SK-N-SH (cell line): ENCODE measurements around the gene PLCH1. TPM values are rescaled to one million over a fixed set of nuclear protein-coding genes. Genes with fewer than 3 reads are reported as not detected.

Source experiments
- CTCF ChIA-PET: fragments of 300-600, 350-600 bp; formaldehyde crosslinking; extraction: SDS; loops from one replicate; lab custom pipeline; 2021; lab: Yijun Ruan, JAX
- POLR2A ChIA-PET: fragments of 350-600 bp; sonication (Branson Sonifier 250); formaldehyde crosslinking; extraction: SDS; loops from one replicate; lab custom pipeline; 2020; ENCODE audit warnings: antibody characterized with exemption, inconsistent platforms; lab: Yijun Ruan, JAX
- DNase-seq: peaks from one replicate; pipeline ENCODE4 v3.0.0; 2012
- H2AFZ ChIP-seq: fragments of 200-600 bp; sonication (generic); 2 replicates; pipeline ENCODE4 v1.8.1; 2016; ENCODE audit warnings: antibody characterized with exemption, mild to moderate bottlenecking, low read depth
- H3F3A ChIP-seq: fragments of 200-600 bp; sonication (generic); replicated peaks from 2 replicates; pipeline ENCODE3; 2016; ENCODE audit warnings: antibody characterized with exemption, mild to moderate bottlenecking; ENCODE audit not compliant: insufficient read depth
- H3K27ac ChIP-seq, 2 experiments: fragments of 200-500 bp in 1 of 2; fragments of 200-600 bp in 1 of 2; sonication (Bioruptor generic) in 1 of 2; sonication (generic), shearing (Covaris generic) in 1 of 2; 2 replicates each; pipeline versions ENCODE4 v1.5.1 to v1.6.1; 2014 to 2016; ENCODE audit warnings: low read depth in 2 of 2, inconsistent platforms in 1 of 2, low read length in 1 of 2, mild to moderate bottlenecking in 1 of 2, mixed read lengths in 1 of 2
- H3K27me3 ChIP-seq: fragments of 200-600 bp; sonication (generic), shearing (Covaris generic); 2 replicates; pipeline ENCODE4 v1.6.1; 2016; ENCODE audit warnings: mixed run types; ENCODE audit not compliant: insufficient read depth
- H3K36me3 ChIP-seq, 2 experiments: fragments of 200-500 bp in 1 of 2; fragments of 200-600 bp in 1 of 2; sonication (Bioruptor generic) in 1 of 2; sonication (generic) in 1 of 2; replicated peaks in 1 of 2; 2 replicates each; pipeline versions ENCODE3 to v1.5.1; 2014 to 2016; ENCODE audit warnings: low read length in 1 of 2, mild to moderate bottlenecking in 1 of 2; ENCODE audit not compliant: insufficient read depth in 2 of 2, control insufficient read depth in 1 of 2
- H3K4me1 ChIP-seq, 2 experiments: fragments of 200-500 bp in 1 of 2; fragments of 200-600 bp in 1 of 2; sonication (Bioruptor generic) in 1 of 2; sonication (generic), shearing (Covaris generic) in 1 of 2; 2 replicates each; pipeline versions ENCODE4 v1.5.1 to v1.6.1; 2014 to 2016; ENCODE audit warnings: low read depth in 1 of 2, low read length in 1 of 2, mixed run types in 1 of 2; ENCODE audit not compliant: insufficient read depth in 2 of 2, control insufficient read depth in 1 of 2
- H3K4me2 ChIP-seq: fragments of 200-600 bp; sonication (generic), shearing (Covaris generic); 2 replicates; pipeline ENCODE4 v1.6.1; 2017; ENCODE audit warnings: mixed run types
- H3K4me3 ChIP-seq, 2 experiments: fragments of 200-500 bp in 1 of 2; fragments of 200-600 bp in 1 of 2; sonication (Bioruptor generic) in 1 of 2; sonication (generic), shearing (Covaris generic) in 1 of 2; 2 replicates each; pipeline versions ENCODE4 v1.5.1 to v1.8.1; 2014 to 2016; ENCODE audit warnings: low read depth in 2 of 2, inconsistent platforms in 1 of 2, low read length in 1 of 2, mild to moderate bottlenecking in 1 of 2, mixed read lengths in 1 of 2, moderate library complexity in 1 of 2
- H3K79me2 ChIP-seq: fragments of 200-600 bp; sonication (generic); 2 replicates; pipeline ENCODE4 v1.8.1; 2017; ENCODE audit warnings: mild to moderate bottlenecking; ENCODE audit not compliant: insufficient read depth
- H3K9ac ChIP-seq: fragments of 200-600 bp; sonication (generic); 2 replicates; pipeline ENCODE4 v1.6.1; 2017; ENCODE audit warnings: mixed run types
- H3K9me2 ChIP-seq: fragments of 200-600 bp; sonication (generic); 2 replicates; pipeline ENCODE4 v1.6.1; 2017; ENCODE audit warnings: mixed run types
- H3K9me3 ChIP-seq: fragments of 200-600 bp; sonication (generic); 2 replicates; pipeline ENCODE4 v1.6.1; 2017; ENCODE audit warnings: mixed run types, mild to moderate bottlenecking, moderate library complexity
- H4K20me1 ChIP-seq: fragments of 200-600 bp; sonication (generic); 2 replicates; pipeline ENCODE4 v1.6.1; 2017; ENCODE audit warnings: mild to moderate bottlenecking, mixed run types; ENCODE audit not compliant: insufficient read depth
- EP300 ChIP-seq, 2 experiments: IDR thresholded peaks; 2 replicates each; pipeline versions ENCODE4 v1.4.0 to v1.6.1; 2012; ENCODE audit warnings: borderline replicate concordance in 1 of 2, low read depth in 1 of 2, low read length in 1 of 2
- EZH2phosphoT487 ChIP-seq: fragments of 200-600 bp; sonication (generic); IDR thresholded peaks from 2 replicates; pipeline ENCODE4 v1.6.1; 2017; ENCODE audit warnings: low read depth, mixed run types, mild to moderate bottlenecking, antibody characterized with exemption, moderate library complexity, borderline replicate concordance
- GABPA ChIP-seq: IDR thresholded peaks from 2 replicates; pipeline ENCODE4 v1.4.0; 2012; ENCODE audit warnings: low read depth, mild to moderate bottlenecking
- GATA2 ChIP-seq: sonication (generic); formaldehyde crosslinking; IDR thresholded peaks from 2 replicates; pipeline ENCODE4 v1.5.0; 2020; ENCODE audit warnings: mild to moderate bottlenecking, missing genetic modification reagents
- JUND ChIP-seq: IDR thresholded peaks from 2 replicates; pipeline ENCODE4 v1.4.0; 2012
- MXI1 ChIP-seq: IDR thresholded peaks from 2 replicates; pipeline ENCODE4 v1.6.1; 2012; ENCODE audit warnings: mild to moderate bottlenecking, low read depth, low read length, improper control_type of control experiment
- POLR2AphosphoS5 ChIP-seq: IDR thresholded peaks from 2 replicates; pipeline ENCODE4 v1.6.1; 2012; ENCODE audit warnings: low read depth, low read length
- RAD21 ChIP-seq: IDR thresholded peaks from 2 replicates; pipeline ENCODE4 v1.6.1; 2012; ENCODE audit warnings: mild to moderate bottlenecking, low read length
- SIN3A ChIP-seq: IDR thresholded peaks from 2 replicates; pipeline ENCODE4 v1.6.1; 2012; ENCODE audit warnings: low read depth, mild to moderate bottlenecking, low read length, moderate library complexity, borderline replicate concordance
- SMC3 ChIP-seq: IDR thresholded peaks from 2 replicates; pipeline ENCODE4 v1.6.1; 2012; ENCODE audit warnings: low read depth, low read length, improper control_type of control experiment
- TEAD4 ChIP-seq: IDR thresholded peaks from 2 replicates; pipeline ENCODE4 v1.4.0; 2012; ENCODE audit warnings: mild to moderate bottlenecking, borderline replicate concordance; ENCODE audit not compliant: insufficient read depth
- YY1 ChIP-seq: IDR thresholded peaks from 2 replicates; pipeline ENCODE4 v1.4.0; 2012; ENCODE audit warnings: low read depth, mild to moderate bottlenecking
- WGBS: methylation state at CpG from one replicate; pipeline ENCODE4 v1.1.6; 2017; ENCODE audit warnings: low lambda C conversion rate; 5-methylcytosine and 5-hydroxymethylcytosine counted together
- polyA plus RNA-seq, 3 experiments: library from polyadenylated mRNA; depleted of rRNA; stranded (reverse); fragments of >200 nt; gene quantifications; 2 replicates each; pipeline ENCODE4 v1.2.3, GENCODE V29; 2012
- TF ChIP-seq, protein P1 (sequence below): IDR thresholded peaks from 2 replicates; pipeline ENCODE4 v1.4.0; 2012; ENCODE audit warnings: low read depth, borderline replicate concordance
- TF ChIP-seq, protein P2 (sequence below): IDR thresholded peaks from 2 replicates; pipeline ENCODE4 v1.4.0; 2012; ENCODE audit warnings: low read depth
- TF ChIP-seq, protein P3 (sequence below): fragments of 150-350 bp; IDR thresholded peaks from 2 replicates; pipeline ENCODE4 v1.6.1; 2017; ENCODE audit warnings: antibody characterized with exemption, low read length, low read depth, borderline replicate concordance
- TF ChIP-seq, protein P4 (sequence below): IDR thresholded peaks from 2 replicates; pipeline ENCODE4; 2012
- TF ChIP-seq, protein P5 (sequence below): IDR thresholded peaks from 2 replicates; pipeline ENCODE4 v1.4.0; 2012; ENCODE audit warnings: low read depth, borderline replicate concordance

PLCH1 gene
- polyA plus RNA-seq, 1 of the 3 experiments (the other 2 are of a cell fraction) = 0.26 TPM

DNA sequence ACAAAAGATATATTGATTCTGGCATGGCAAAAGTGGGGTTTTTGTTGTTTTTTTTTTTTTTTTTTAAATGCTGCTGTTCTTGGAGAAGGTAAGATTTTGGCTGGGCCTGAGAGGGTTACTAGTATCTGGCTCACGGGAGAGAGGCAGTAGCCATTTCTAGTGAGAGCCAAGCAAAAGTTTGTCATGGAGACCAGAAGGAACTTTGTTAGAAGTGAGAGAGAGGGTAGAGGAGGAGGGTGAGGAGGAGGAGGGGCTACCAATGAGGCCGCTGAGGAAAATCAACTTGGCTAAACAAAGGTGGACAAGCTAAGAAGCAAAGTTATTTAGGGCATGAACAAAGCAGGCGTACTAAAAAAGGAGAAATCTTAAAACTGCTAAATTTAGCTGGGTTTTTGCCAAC, 402.5 kb downstream of the PLCH1 start:
- H3K9me2 ChIP-seq = no peaks in the 10 kb centered on the region
- CTCF ChIA-PET = interaction anchor here (1.0 to 2.4 kb wide), 2 partner anchors 10 to 19 kb away, joined by 5 to 10 read pairs; no protein-coding TSS in a partner anchor
- DNase-seq = no peak
- H3K4me1 ChIP-seq = peaks cover 0 to 4% of the 10 kb centered on the region in 2 experiments; a peak in 2 of 4 replicates
- no peaks in the 10 kb centered on the region for H3K79me2 ChIP-seq
- no peaks in the 10 kb centered on the region for H3K27me3 ChIP-seq
- H3K9me3 ChIP-seq = no peaks in the 10 kb centered on the region
- H4K20me1 ChIP-seq = no peaks in the 10 kb centered on the region
- H3K36me3 ChIP-seq = no peaks in the 10 kb centered on the region
- POLR2A ChIA-PET = no interaction called here
- H3K27ac ChIP-seq = no peak overlapping the region
- H3K4me2 ChIP-seq = no peak overlapping the region
- H2AFZ ChIP-seq = no peak overlapping the region
- WGBS = 61% methylated on average over 3 of the region's 3 CpGs
- H3K9ac ChIP-seq = no peak overlapping the region
- TF ChIP-seq, protein P1, sequence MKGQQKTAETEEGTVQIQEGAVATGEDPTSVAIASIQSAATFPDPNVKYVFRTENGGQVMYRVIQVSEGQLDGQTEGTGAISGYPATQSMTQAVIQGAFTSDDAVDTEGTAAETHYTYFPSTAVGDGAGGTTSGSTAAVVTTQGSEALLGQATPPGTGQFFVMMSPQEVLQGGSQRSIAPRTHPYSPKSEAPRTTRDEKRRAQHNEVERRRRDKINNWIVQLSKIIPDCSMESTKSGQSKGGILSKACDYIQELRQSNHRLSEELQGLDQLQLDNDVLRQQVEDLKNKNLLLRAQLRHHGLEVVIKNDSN = no peak
- no peaks in the 10 kb centered on the region for H3F3A ChIP-seq
- H3K4me3 ChIP-seq = no peak overlapping the region

DNA sequence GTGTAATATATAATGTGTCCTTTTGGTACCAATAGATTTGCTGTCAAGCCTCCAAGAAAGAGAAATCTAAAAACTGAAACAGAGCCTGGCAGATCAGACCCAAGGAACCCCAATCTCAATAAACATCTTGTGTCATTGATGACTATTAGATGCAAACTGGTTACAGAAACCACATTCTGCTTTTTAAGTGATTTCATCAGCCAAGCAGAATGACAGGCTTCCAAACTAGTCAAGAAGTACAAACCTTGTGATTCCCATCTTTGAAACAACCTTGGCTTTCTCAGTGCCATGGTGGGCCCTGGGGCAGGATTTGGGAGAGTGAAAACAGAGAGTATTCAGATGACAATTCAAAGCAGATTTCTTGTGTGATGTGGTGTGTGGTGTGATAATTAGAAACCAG, 405.8 kb downstream of the PLCH1 start:
- no peaks in the 10 kb centered on the region for H3K79me2 ChIP-seq
- H3F3A ChIP-seq = no peaks in the 10 kb centered on the region
- peak overlapping the region in 1 of 2 experiments; percentile 19; a peak in 1 of 4 replicates for H3K27ac ChIP-seq
- H3K9me2 ChIP-seq = no peaks in the 10 kb centered on the region
- no peak overlapping the region for H3K4me2 ChIP-seq
- TF ChIP-seq RAD21 (no peak), TEAD4 (no peak), YY1 (no peak), EZH2phosphoT487 (no peak), SIN3A (no peak), GATA2 (CRISPR knock-in tag) (peak; percentile 34; the same call in 1 of the 2 replicates), SMC3 (no peak), POLR2AphosphoS5 (no peak), EP300 (IDR thresholded peaks at IDR 0.05; ENCODE audit: borderline replicate concordance in 1 of 2, low read depth in 1 of 2, low read length in 1 of 2) (peak in 1 of 2 experiments; percentile 39; a peak in 1 of 4 replicates), MXI1 (no peak), JUND (no peak), GABPA (no peak)
- TF ChIP-seq, protein P2, sequence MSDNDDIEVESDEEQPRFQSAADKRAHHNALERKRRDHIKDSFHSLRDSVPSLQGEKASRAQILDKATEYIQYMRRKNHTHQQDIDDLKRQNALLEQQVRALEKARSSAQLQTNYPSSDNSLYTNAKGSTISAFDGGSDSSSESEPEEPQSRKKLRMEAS = no peak
- TF ChIP-seq, protein P3, sequence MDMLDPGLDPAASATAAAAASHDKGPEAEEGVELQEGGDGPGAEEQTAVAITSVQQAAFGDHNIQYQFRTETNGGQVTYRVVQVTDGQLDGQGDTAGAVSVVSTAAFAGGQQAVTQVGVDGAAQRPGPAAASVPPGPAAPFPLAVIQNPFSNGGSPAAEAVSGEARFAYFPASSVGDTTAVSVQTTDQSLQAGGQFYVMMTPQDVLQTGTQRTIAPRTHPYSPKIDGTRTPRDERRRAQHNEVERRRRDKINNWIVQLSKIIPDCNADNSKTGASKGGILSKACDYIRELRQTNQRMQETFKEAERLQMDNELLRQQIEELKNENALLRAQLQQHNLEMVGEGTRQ = no peak
- TF ChIP-seq, protein P4, sequence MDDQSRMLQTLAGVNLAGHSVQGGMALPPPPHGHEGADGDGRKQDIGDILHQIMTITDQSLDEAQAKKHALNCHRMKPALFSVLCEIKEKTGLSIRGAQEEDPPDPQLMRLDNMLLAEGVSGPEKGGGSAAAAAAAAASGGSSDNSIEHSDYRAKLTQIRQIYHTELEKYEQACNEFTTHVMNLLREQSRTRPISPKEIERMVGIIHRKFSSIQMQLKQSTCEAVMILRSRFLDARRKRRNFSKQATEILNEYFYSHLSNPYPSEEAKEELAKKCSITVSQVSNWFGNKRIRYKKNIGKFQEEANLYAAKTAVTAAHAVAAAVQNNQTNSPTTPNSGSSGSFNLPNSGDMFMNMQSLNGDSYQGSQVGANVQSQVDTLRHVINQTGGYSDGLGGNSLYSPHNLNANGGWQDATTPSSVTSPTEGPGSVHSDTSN = no peak
- TF ChIP-seq, protein P5, sequence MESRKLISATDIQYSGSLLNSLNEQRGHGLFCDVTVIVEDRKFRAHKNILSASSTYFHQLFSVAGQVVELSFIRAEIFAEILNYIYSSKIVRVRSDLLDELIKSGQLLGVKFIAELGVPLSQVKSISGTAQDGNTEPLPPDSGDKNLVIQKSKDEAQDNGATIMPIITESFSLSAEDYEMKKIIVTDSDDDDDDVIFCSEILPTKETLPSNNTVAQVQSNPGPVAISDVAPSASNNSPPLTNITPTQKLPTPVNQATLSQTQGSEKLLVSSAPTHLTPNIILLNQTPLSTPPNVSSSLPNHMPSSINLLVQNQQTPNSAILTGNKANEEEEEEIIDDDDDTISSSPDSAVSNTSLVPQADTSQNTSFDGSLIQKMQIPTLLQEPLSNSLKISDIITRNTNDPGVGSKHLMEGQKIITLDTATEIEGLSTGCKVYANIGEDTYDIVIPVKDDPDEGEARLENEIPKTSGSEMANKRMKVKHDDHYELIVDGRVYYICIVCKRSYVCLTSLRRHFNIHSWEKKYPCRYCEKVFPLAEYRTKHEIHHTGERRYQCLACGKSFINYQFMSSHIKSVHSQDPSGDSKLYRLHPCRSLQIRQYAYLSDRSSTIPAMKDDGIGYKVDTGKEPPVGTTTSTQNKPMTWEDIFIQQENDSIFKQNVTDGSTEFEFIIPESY = no peak
- DNase-seq = no peak
- POLR2A ChIA-PET = no interaction called here
- no peak overlapping the region for H2AFZ ChIP-seq
- no peak overlapping the region for H3K9ac ChIP-seq
- CTCF ChIA-PET = interaction anchor here (0.9 to 2.1 kb wide), 6 partner anchors 13 to 363 kb away, joined by 3 to 11 read pairs (median 4); no protein-coding TSS in a partner anchor
- H3K27me3 ChIP-seq = no peaks in the 10 kb centered on the region
- no peak overlapping the region for H3K4me3 ChIP-seq
- H3K4me1 ChIP-seq = peaks cover 0 to 26% of the 10 kb centered on the region in 2 experiments; a peak in 2 of 4 replicates
- no peaks in the 10 kb centered on the region for H3K36me3 ChIP-seq
- no peaks in the 10 kb centered on the region for H3K9me3 ChIP-seq
- no peaks in the 10 kb centered on the region for H4K20me1 ChIP-seq
